Measurements from ENCODE around the gene CAPN15.

DNA sequence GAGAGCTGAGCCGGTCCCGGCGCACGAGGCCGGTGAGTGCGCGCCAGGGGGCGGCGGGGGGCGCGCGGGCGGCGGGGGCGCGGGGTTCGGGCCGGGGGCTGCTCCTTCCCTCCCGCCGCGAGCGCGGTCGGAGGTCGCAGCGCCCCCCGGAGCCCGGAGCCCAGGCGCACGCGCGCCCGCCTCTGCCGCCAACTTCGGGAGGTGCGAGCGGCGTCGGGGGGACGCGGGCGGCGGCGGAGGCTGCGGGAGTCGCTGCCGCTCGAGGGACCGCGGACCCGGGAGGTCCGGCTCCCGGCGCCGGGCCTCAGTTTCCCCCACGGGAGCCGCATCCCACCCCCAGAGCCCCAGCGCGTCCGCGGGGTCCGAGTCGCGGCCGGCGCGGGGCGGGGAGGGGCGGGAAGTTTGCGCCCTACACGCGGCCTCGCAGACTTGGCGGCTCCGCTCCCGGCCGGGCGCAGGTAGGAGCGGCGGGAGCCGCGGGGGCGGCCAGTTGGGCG lies 32.7 kb downstream of the CAPN15 start, which contains the start of gene PRR35:
- no peak for TF ChIP-seq POLR2AphosphoS5 (IDR thresholded peaks at IDR 0.05; ENCODE audit: low read depth, low read length)
- TF ChIP-seq POLR2A (IDR thresholded peaks at IDR 0.05; ENCODE audit: low read depth, low read length) = no peak
- TF ChIP-seq TAF1 (IDR thresholded peaks at IDR 0.05; ENCODE audit: borderline replicate concordance, low read depth, low read length) = no peak
